Choroid plexus epithelial cell (primary cell): Measurements from ENCODE around the gene ZFHX3.

Experiments used
- DNase-seq: peaks from one replicate; pipeline ENCODE4 v3.0.0-alpha.2; 2010; ENCODE audit warnings: low read depth
- H3K4me3 ChIP-seq: 2 replicates; pipeline ENCODE4 v1.5.1; 2011; ENCODE audit warnings: low read depth, mild to moderate bottlenecking, control low read depth, low read length, moderate library complexity
- TF ChIP-seq, protein P1 (sequence below): conservative IDR thresholded peaks from 2 replicates; pipeline ENCODE4 v1.5.1; 2011; ENCODE audit warnings: low read depth, mild to moderate bottlenecking, control low read depth, inconsistent platforms, low read length, moderate library complexity

Gene ZFHX3

DNA sequence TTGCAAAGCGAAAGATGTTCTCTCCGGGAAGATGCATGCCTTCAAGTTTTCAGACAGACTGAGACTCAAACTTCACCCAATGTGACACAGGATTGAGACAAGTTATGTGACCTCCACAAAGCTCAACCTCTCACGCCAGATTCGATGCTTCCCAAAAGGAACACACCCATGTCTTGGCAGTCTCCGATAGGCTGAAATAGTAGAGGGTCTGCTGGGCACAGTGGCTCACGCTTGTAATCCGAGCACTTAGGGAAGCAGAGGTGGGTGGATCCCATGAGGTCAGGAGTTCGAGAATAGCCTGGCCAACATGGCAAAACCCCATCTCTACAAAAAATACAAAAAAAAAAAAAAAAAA is 22.1 kb downstream of the ZFHX3 start:
- H3K4me3 ChIP-seq: no peak overlapping the region
- no peak for DNase-seq
- TF ChIP-seq, protein P1, sequence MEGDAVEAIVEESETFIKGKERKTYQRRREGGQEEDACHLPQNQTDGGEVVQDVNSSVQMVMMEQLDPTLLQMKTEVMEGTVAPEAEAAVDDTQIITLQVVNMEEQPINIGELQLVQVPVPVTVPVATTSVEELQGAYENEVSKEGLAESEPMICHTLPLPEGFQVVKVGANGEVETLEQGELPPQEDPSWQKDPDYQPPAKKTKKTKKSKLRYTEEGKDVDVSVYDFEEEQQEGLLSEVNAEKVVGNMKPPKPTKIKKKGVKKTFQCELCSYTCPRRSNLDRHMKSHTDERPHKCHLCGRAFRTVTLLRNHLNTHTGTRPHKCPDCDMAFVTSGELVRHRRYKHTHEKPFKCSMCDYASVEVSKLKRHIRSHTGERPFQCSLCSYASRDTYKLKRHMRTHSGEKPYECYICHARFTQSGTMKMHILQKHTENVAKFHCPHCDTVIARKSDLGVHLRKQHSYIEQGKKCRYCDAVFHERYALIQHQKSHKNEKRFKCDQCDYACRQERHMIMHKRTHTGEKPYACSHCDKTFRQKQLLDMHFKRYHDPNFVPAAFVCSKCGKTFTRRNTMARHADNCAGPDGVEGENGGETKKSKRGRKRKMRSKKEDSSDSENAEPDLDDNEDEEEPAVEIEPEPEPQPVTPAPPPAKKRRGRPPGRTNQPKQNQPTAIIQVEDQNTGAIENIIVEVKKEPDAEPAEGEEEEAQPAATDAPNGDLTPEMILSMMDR: no peak

DNA sequence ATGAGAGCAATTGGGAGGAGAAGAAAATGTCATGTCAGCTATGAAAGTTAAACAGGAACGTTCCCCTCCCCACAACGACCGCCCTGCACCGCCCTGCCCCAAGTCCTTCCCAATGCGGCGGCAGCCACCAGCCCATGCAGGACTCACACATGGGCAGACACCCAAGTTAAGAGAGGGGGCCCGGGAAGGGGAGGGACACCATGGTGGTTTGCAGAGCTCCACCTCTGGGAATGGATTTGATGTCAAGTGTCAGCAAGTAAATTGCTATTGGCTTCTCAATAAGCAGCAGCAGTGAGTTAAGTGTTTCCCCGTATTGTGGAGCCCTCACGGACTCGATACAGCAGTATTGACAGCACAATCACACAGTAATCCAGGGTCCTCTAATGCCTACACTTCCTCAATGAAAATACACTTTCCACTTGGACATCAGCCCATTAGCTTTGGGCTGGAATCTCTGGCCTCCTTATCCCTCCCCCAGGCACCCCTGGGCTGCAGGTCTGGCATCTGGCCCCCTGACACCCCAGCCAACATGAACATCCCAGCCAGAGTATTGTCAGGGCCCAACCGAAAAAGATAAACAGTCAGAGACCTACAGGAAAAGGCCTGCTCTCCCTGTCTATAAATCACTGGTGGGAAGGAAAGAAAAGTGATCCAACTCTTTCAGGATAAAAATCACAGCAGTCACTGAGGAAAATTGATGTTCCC is 22.6 kb downstream of the ZFHX3 start:
- DNase-seq: no peak
- H3K4me3 ChIP-seq: no peak overlapping the region
- TF ChIP-seq, protein P1: no peak

DNA sequence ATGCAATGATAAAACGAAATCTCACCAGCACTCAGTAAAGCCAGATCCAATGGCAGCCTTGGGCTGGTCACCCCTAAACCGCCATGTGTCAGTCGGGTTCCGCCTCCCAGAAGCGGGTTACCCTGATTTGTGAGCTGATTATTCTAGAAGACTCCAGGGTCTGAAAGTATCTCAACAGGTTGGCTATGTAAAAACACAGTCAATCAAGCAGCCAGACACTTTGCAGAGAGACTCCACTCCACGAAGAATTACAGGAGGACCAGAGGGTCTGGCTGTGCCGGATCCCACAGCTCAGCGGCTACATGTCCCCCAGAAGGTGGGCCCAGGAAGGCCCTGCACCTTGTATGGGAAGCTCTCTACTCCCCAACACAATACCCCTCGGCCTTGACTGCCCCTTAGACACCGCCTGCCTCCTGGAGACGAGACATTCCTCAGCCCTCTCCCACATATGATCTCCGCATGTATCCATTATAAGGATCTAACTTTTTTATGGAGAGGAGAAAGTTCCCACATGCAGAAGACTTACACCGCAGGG is 23.3 kb downstream of the ZFHX3 start:
- no peak overlapping the region for H3K4me3 ChIP-seq
- TF ChIP-seq, protein P1: no peak
- DNase-seq: no peak

DNA sequence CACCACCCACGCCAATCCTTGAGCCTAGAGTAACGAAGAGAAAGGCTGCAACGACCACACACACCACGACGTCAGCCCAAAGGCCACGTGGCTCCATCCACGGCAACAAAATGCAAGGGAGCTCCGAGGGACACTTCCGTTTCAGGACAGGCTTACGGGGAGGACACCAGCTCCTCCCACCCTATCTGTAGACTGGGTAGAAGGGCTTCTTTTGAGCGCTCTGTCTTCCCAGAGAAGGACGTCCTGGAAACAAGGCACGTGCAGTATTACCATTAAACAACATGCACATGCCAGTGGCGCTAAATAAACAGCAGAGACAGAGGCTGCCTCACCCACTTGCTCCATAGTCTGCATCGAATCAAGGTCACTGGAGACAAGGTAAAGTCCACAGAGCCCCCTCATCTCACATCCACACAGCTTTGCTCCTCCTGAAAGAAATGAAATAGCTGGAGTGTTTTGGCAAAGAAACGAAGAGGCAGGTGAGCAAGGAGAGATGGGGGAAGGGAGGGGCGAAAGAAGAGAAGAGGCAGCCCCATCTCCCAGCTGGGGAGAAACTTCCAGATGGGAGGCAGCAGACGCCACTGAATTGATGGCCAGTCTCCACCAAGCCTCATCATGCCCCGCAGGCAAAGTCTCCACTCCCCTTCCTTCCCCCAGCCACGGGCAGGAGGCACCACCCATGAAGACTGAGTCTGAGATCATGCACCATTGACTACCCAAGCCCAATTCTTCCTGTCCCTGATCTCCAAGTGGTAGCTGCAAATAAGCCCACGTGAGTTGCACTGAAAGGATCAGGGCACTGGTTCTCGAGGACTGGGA is 24.0 kb downstream of the ZFHX3 start:
- no peak overlapping the region for H3K4me3 ChIP-seq
- TF ChIP-seq, protein P1: no peak
- no peak for DNase-seq

DNA sequence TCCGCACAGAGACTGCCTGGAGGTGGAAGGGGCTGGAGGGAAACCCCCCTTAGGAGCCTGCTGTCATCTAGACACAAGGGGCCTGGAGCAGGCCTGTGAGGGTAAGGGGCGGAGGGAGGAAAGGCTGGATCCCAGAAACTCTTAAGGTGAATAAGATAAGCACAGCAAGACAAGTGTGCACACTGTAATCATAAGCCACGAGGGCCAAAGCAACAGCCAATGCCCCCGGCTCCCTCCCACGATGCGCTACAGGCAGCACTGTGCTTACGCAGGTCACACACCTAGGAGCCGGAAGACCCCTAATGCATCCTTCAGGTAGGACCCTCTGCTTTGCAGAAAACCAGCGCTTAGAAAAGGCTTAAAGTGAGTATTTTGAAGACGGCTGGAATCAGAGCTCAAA is 24.6 kb downstream of the ZFHX3 start:
- TF ChIP-seq, protein P1: no peak
- H3K4me3 ChIP-seq: no peak overlapping the region
- DNase-seq: no peak

GRCh38 chr16:73022534-73022933 is 25.4 kb downstream of the ZFHX3 start:
- no peak overlapping the region for H3K4me3 ChIP-seq
- TF ChIP-seq, protein P1: no peak
- DNase-seq: no peak
